Endothelial cell (in vitro differentiated cells): Measurements from ENCODE around the gene TMEM181. TPM values are rescaled to one million over a fixed set of nuclear protein-coding genes. Genes with fewer than 3 reads are reported as not detected.

Experiments
- DNase-seq: peaks from one replicate; pipeline ENCODE4 v3.0.0; 2021; ENCODE audit warnings: low spot score
- H3K27ac Mint-ChIP-seq: one replicate; pipeline ENCODE4 v1.8.0; 2021; ENCODE audit warnings: mixed read lengths, inconsistent platforms; ENCODE audit not compliant: unreplicated experiment
- H3K27me3 Mint-ChIP-seq: one replicate; pipeline ENCODE4 v1.8.0; 2021; ENCODE audit warnings: mild to moderate bottlenecking, moderate library complexity, mixed read lengths, inconsistent platforms; ENCODE audit not compliant: unreplicated experiment
- H3K36me3 Mint-ChIP-seq: one replicate; pipeline ENCODE4 v1.8.0; 2021; ENCODE audit warnings: mild to moderate bottlenecking, low read depth, mixed read lengths, inconsistent platforms; ENCODE audit not compliant: unreplicated experiment
- H3K4me1 Mint-ChIP-seq: one replicate; pipeline ENCODE4 v1.8.0; 2021; ENCODE audit warnings: mild to moderate bottlenecking, mixed read lengths, inconsistent platforms; ENCODE audit not compliant: unreplicated experiment
- H3K4me3 Mint-ChIP-seq: one replicate; pipeline ENCODE4 v1.8.0; 2021; ENCODE audit warnings: mild to moderate bottlenecking, mixed read lengths, inconsistent platforms; ENCODE audit not compliant: unreplicated experiment
- H3K9me3 Mint-ChIP-seq: one replicate; pipeline ENCODE4 v1.8.0; 2021; ENCODE audit warnings: mixed read lengths, inconsistent platforms; ENCODE audit not compliant: unreplicated experiment
- total RNA-seq: library from RNA; stranded (reverse); fragmentation: NEBNext Ultra II Directional; extraction: Animal tissue kit (Norgen Biotek cat#: 25700); gene quantifications from one replicate; pipeline ENCODE4 v1.2.1, GENCODE V29; 2021; ENCODE audit not compliant: unreplicated experiment
- TF ChIP-seq, protein P1 (sequence below): fragments of 200-600 bp; sonication (generic); IDR thresholded peaks from one replicate; pipeline ENCODE4 v1.5.0; 2021; ENCODE audit warnings: antibody characterized with exemption; ENCODE audit not compliant: unreplicated experiment

Gene TMEM181
- total RNA-seq, 1 donor from 2014 or later: 29.5 TPM

DNA sequence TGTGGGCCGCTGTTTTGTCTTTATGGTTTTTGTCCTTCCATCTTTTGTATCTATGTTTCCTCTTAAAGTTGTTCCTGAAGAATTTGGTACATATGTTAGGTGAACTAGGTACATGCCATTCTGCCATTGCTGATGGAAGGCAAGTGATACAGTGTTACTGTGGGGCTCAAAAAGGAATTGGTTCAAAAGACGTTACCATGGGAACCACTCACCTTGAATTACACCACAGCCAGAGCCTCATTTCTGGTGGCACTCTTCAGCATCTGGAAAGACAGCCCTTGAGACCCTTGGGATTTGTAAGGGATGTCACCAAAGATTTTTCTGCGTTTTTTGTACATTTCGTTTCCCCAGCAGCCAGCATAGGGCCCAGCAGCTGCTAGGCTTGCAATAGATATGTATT, 31.9 kb downstream of the TMEM181 start:
- DNase-seq: no peak
- no peak overlapping the region for H3K27ac Mint-ChIP-seq
- peaks cover 45% of the 10 kb centered on the region for H3K36me3 Mint-ChIP-seq
- H3K27me3 Mint-ChIP-seq: no peaks in the 10 kb centered on the region
- no peak overlapping the region for H3K4me3 Mint-ChIP-seq
- TF ChIP-seq, protein P1, sequence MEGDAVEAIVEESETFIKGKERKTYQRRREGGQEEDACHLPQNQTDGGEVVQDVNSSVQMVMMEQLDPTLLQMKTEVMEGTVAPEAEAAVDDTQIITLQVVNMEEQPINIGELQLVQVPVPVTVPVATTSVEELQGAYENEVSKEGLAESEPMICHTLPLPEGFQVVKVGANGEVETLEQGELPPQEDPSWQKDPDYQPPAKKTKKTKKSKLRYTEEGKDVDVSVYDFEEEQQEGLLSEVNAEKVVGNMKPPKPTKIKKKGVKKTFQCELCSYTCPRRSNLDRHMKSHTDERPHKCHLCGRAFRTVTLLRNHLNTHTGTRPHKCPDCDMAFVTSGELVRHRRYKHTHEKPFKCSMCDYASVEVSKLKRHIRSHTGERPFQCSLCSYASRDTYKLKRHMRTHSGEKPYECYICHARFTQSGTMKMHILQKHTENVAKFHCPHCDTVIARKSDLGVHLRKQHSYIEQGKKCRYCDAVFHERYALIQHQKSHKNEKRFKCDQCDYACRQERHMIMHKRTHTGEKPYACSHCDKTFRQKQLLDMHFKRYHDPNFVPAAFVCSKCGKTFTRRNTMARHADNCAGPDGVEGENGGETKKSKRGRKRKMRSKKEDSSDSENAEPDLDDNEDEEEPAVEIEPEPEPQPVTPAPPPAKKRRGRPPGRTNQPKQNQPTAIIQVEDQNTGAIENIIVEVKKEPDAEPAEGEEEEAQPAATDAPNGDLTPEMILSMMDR: no peak
- peaks cover 2% of the 10 kb centered on the region for H3K4me1 Mint-ChIP-seq
- no peaks in the 10 kb centered on the region for H3K9me3 Mint-ChIP-seq

DNA sequence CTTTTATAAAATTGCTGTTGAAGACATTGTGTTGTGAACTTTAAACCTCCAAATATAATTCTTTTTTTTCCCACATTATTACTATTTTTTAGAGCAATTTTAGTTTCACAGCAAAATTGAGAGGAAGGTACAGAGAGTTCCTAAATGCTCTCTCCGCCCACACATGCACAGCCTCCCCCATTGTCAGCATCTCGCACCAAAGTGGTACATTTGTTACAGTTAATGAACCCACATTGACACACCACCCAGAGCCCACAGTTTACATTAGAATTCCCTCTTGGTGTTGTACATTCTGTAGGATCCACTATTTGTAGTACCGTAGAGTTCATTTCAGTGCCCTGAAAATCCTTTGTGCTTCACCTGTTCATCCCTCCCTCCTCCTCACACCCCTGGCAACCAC, 33.8 kb downstream of the TMEM181 start:
- no peaks in the 10 kb centered on the region for H3K9me3 Mint-ChIP-seq
- no peaks in the 10 kb centered on the region for H3K27me3 Mint-ChIP-seq
- peaks cover 41% of the 10 kb centered on the region for H3K36me3 Mint-ChIP-seq
- H3K4me1 Mint-ChIP-seq: peaks cover 2% of the 10 kb centered on the region
- no peak overlapping the region for H3K4me3 Mint-ChIP-seq
- DNase-seq: no peak
- no peak overlapping the region for H3K27ac Mint-ChIP-seq
- TF ChIP-seq, protein P1: no peak

DNA sequence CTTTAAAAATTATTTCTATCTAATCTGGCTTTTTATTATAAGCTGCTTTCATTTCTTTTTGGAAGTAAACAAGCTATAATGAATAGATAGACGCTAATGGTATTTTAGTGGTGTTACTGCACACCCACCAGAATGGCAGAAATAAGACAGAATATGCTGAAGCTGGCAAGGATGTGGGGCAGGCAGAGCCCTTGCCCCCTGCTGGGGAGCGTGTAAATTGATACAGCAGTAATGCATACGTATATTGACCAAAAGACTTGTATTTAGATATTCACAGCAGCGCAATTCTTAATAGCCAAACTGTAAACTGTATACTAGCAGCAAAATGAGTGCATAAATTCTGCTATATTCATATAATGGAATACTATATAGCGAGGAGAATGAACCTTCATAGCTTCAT, 35.3 kb downstream of the TMEM181 start:
- peak; percentile 12 for DNase-seq
- Mint-ChIP-seq H3K36me3 (peaks cover 32% of the 10 kb centered on the region), H3K27me3 (no peaks in the 10 kb centered on the region), H3K9me3 (no peaks in the 10 kb centered on the region), H3K4me3 (no peak overlapping the region), H3K27ac (no peak overlapping the region), H3K4me1 (peaks cover 2% of the 10 kb centered on the region)
- TF ChIP-seq, protein P1: peak; percentile 40

DNA sequence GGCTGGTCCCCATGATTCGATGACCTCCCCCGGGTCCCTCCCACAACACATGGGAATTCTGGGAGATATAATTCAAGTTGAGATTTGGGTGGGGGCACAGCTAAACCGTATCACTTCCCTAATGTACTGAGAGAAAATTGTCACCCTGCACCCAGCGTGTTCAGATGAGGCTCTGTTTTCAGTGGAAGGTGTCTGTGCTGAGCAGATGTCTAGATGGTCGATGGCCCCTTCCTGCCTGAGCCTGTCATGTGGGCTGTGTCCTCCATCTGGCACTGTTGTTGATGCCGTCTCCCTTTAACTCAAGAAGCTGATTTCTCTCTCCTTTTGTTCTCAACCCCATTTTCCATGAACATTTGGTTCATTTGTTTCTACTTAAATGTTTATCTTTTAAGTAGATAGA, 37.0 kb downstream of the TMEM181 start:
- H3K27ac Mint-ChIP-seq: no peak overlapping the region
- DNase-seq: no peak
- TF ChIP-seq, protein P1: no peak
- H3K27me3 Mint-ChIP-seq: no peaks in the 10 kb centered on the region
- H3K36me3 Mint-ChIP-seq: peaks cover 17% of the 10 kb centered on the region
- H3K4me3 Mint-ChIP-seq: no peak overlapping the region
- no peaks in the 10 kb centered on the region for H3K9me3 Mint-ChIP-seq
- no peaks in the 10 kb centered on the region for H3K4me1 Mint-ChIP-seq

DNA sequence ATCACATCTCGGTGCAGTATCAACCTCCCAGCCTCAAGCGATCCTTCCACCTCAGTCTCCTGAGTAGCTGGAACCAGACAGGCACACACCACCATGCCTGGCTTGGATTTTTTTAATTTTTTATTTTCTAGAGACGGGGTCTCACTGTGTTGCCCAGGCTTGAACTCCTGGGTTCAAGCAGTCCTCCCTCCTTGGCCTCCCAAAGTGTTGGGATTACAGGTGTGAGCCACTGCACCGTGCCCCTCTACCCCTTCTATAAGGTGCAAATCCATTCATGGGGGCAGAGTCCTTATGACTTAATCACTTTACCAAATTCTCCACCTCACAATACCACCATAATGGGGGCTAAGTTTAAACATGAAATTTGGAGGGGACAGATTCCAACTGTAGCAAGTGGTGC, 37.7 kb downstream of the TMEM181 start:
- DNase-seq: no peak
- H3K27ac Mint-ChIP-seq: no peak overlapping the region
- TF ChIP-seq, protein P1: no peak
- no peaks in the 10 kb centered on the region for H3K9me3 Mint-ChIP-seq
- no peaks in the 10 kb centered on the region for H3K27me3 Mint-ChIP-seq
- no peak overlapping the region for H3K4me3 Mint-ChIP-seq
- no peaks in the 10 kb centered on the region for H3K4me1 Mint-ChIP-seq
- peaks cover 17% of the 10 kb centered on the region for H3K36me3 Mint-ChIP-seq
